B cell (primary cell): ENCODE results near the gene ENO3.

Experiments
- CTCF ChIP-seq: fragments of 200-600 bp; IDR thresholded peaks from one replicate; pipeline ENCODE4 v1.8.0; 2022; ENCODE audit warnings: antibody characterized with exemption, mild to moderate bottlenecking
- EZH2 ChIP-seq: IDR thresholded peaks from 2 replicates; pipeline ENCODE4 v1.6.1; 2012; ENCODE audit warnings: borderline replicate concordance, low read depth, mild to moderate bottlenecking, moderate library complexity, low read length; ENCODE audit not compliant: insufficient read depth, poor library complexity, severe bottlenecking

DNA sequence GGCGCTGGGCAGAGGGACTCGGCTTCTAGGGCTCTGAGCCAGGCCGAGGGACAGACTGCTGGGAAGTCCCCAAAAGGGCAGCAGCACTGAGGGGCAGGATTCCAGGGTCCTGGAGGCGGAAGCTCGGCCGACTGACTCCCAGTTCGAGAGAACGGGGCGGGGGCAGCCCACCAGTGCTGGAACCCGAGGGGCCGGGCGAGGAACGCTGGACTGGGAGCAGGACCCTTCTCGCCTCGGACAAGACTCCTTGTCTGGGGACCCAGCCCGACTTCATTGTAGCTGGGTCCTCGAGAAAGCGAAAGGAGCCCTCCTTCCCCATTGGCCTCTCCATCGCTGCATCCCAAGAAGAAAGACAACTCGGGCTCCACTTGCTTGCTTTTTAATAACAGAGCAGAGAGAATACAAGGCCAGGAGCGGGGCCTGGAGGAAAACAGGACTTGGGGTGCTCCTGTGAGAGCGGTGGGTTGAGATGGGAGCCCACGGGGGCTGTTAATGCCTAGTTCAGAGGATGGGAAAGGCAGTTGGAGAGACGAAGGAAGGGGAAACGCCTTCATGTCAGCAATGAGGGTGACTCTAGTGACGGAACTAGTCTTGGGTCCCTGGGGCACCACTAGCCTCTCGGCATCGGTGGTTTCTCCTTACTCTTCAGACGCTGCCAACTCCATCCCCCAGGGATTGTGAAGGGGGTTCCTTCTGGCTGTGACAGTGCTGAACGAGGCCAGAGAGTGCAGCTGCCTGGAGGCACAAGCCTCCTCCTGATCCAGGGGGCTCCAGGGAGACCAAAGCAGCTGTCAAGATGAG, 37.0 kb downstream of the ENO3 start:
- no peak for TF ChIP-seq CTCF
- TF ChIP-seq EZH2: no peak
